Mesendoderm (in vitro differentiated cells): Measurements from ENCODE around the gene B4GALNT3.

ENCODE experiments used
- DNase-seq: peaks from one replicate; pipeline ENCODE4 v3.0.0; 2013
- H2AK5ac ChIP-seq: 2 replicates; pipeline ENCODE4 v1.6.1; 2013; ENCODE audit warnings: low read length, inconsistent platforms
- H2BK120ac ChIP-seq: 2 replicates; pipeline ENCODE4 v1.6.1; 2013; ENCODE audit warnings: low read depth, mild to moderate bottlenecking, low read length, moderate library complexity, mixed read lengths
- H2BK15ac ChIP-seq: replicated peaks from 2 replicates; pipeline ENCODE4 v1.6.1; 2013; ENCODE audit warnings: low read depth, mild to moderate bottlenecking, moderate library complexity
- H2BK5ac ChIP-seq: 2 replicates; pipeline ENCODE4 v1.6.1; 2013; ENCODE audit warnings: low read length, inconsistent platforms
- H3K18ac ChIP-seq: 2 replicates; pipeline ENCODE4 v1.6.1; 2013; ENCODE audit warnings: mild to moderate bottlenecking, low read length, mixed read lengths
- H3K23ac ChIP-seq: one replicate; pipeline ENCODE4 v1.6.1; 2013; ENCODE audit warnings: low read length
- H3K27ac ChIP-seq: 2 replicates; pipeline ENCODE4 v1.5.1; 2013; ENCODE audit warnings: low read depth, mild to moderate bottlenecking, inconsistent platforms, low read length, moderate library complexity
- H3K27me3 ChIP-seq: 2 replicates; pipeline ENCODE4 v1.6.1; 2013; ENCODE audit warnings: low read length, control low read depth, mild to moderate bottlenecking, inconsistent platforms; ENCODE audit not compliant: insufficient read depth, poor library complexity
- H3K36me3 ChIP-seq: 2 replicates; pipeline ENCODE4 v1.6.1; 2013; ENCODE audit warnings: low read length, inconsistent platforms; ENCODE audit not compliant: control insufficient read depth, insufficient read depth
- H3K4ac ChIP-seq: one replicate; pipeline ENCODE4 v1.6.1; 2013; ENCODE audit warnings: low read depth, mild to moderate bottlenecking, low read length, moderate library complexity
- H3K4me1 ChIP-seq: 2 replicates; pipeline ENCODE4 v1.6.1; 2013; ENCODE audit warnings: low read depth, low read length, inconsistent platforms; ENCODE audit not compliant: control insufficient read depth
- H3K4me2 ChIP-seq: 2 replicates; pipeline ENCODE4 v1.6.1; 2013; ENCODE audit warnings: low read length
- H3K4me3 ChIP-seq: 2 replicates; pipeline ENCODE4 v1.5.1; 2013; ENCODE audit warnings: mild to moderate bottlenecking, low read length
- H3K56ac ChIP-seq: one replicate; pipeline ENCODE4 v1.6.1; 2013; ENCODE audit warnings: low read length
- H3K79me1 ChIP-seq: 2 replicates; pipeline ENCODE4 v1.6.1; 2013; ENCODE audit warnings: low read length, inconsistent platforms
- H3K79me2 ChIP-seq: 2 replicates; pipeline ENCODE4 v1.6.1; 2013; ENCODE audit warnings: mild to moderate bottlenecking, low read length; ENCODE audit not compliant: control insufficient read depth, insufficient read depth
- H3K9ac ChIP-seq: 2 replicates; pipeline ENCODE4 v1.6.1; 2013; ENCODE audit warnings: low read length, inconsistent platforms
- H4K5ac ChIP-seq: one replicate; pipeline ENCODE4 v1.6.1; 2013; ENCODE audit warnings: low read length
- H4K8ac ChIP-seq: one replicate; pipeline ENCODE4 v1.6.1; 2013; ENCODE audit warnings: low read depth, mild to moderate bottlenecking, control low read depth, low read length, moderate library complexity
- WGBS: extraction: QIAGEN DNeasy Blood & Tissue Kit; methylation state at CpG from one replicate; pipeline ENCODE4 v1.1.7; 2013; ENCODE audit warnings: low lambda C conversion rate, missing lambda C conversion rate; ENCODE audit not compliant: insufficient coverage; ENCODE audit errors: extremely low coverage; 5-methylcytosine and 5-hydroxymethylcytosine counted together

B4GALNT3 gene

GRCh38 chr12:442235-442884 lies 17.4 kb upstream of the B4GALNT3 start:
- H3K27me3 ChIP-seq = no peaks in the 10 kb centered on the region
- peak; percentile 77 for DNase-seq
- H3K9ac ChIP-seq = no peak overlapping the region

GRCh38 chr12:447141-447540 lies 12.6 kb upstream of the B4GALNT3 start:
- Histone ChIP-seq H4K5ac (no peak overlapping the region), H3K9ac (no peak overlapping the region), H3K18ac (no peak overlapping the region), H3K4ac (no peak overlapping the region), H3K4me1 (no peaks in the 10 kb centered on the region), H2AK5ac (no peak overlapping the region), H3K36me3 (no peaks in the 10 kb centered on the region), H4K8ac (no peak overlapping the region), H3K23ac (no peak overlapping the region), H3K4me2 (no peak overlapping the region), H2BK15ac (no peak overlapping the region), H3K79me2 (no peaks in the 10 kb centered on the region), H2BK120ac (no peak overlapping the region), H3K79me1 (no peaks in the 10 kb centered on the region), H3K27me3 (no peaks in the 10 kb centered on the region), H3K56ac (no peak overlapping the region), H3K4me3 (no peak overlapping the region), H3K27ac (no peak overlapping the region), H2BK5ac (no peak overlapping the region)
- no CpG with 5 or more reads among the region's 1 CpG for WGBS
- no peak for DNase-seq

More at GRCh38 chr12:442235-442884, 17.4 kb upstream of the B4GALNT3 start:
- H3K36me3 ChIP-seq = peaks cover 4% of the 10 kb centered on the region
- no peak overlapping the region for H3K4me2 ChIP-seq
- H3K27ac ChIP-seq = no peak overlapping the region
- H3K18ac ChIP-seq = no peak overlapping the region
- no peak overlapping the region for H4K5ac ChIP-seq
- no peaks in the 10 kb centered on the region for H3K79me2 ChIP-seq
- no CpG with 5 or more reads among the region's 16 CpGs for WGBS
- H4K8ac ChIP-seq = no peak overlapping the region
- H3K4ac ChIP-seq = no peak overlapping the region
- H3K4me1 ChIP-seq = no peaks in the 10 kb centered on the region
- no peak overlapping the region for H3K23ac ChIP-seq
- H2BK5ac ChIP-seq = no peak overlapping the region
- no peak overlapping the region for H3K4me3 ChIP-seq
- H3K79me1 ChIP-seq = no peaks in the 10 kb centered on the region
- no peak overlapping the region for H3K56ac ChIP-seq
- H2BK120ac ChIP-seq = no peak overlapping the region
- no peak overlapping the region for H2AK5ac ChIP-seq
- H2BK15ac ChIP-seq = no peak overlapping the region

- no peak overlapping the region for H2BK5ac ChIP-seq
- no peak overlapping the region for H2AK5ac ChIP-seq
- H3K4me2 ChIP-seq = no peak overlapping the region
- no peak overlapping the region for H2BK120ac ChIP-seq
- H3K27me3 ChIP-seq = no peaks in the 10 kb centered on the region
- no peaks in the 10 kb centered on the region for H3K4me1 ChIP-seq
- no peak overlapping the region for H3K23ac ChIP-seq
- no peak overlapping the region for H3K27ac ChIP-seq
- no peak overlapping the region for H3K4me3 ChIP-seq
- no peak overlapping the region for H4K8ac ChIP-seq
- H3K79me2 ChIP-seq = no peaks in the 10 kb centered on the region
- H3K9ac ChIP-seq = no peak overlapping the region
- no peaks in the 10 kb centered on the region for H3K36me3 ChIP-seq
- WGBS = no CpG with 5 or more reads among the region's 4 CpGs
- no peak overlapping the region for H3K18ac ChIP-seq
- no peak overlapping the region for H4K5ac ChIP-seq
- H3K79me1 ChIP-seq = no peaks in the 10 kb centered on the region
- H3K56ac ChIP-seq = no peak overlapping the region
- no peak for DNase-seq
- no peak overlapping the region for H3K4ac ChIP-seq
- H2BK15ac ChIP-seq = no peak overlapping the region
These were observed 10.5 kb upstream of the B4GALNT3 start for GRCh38 chr12:449203-449602.

- Histone ChIP-seq H2AK5ac (no peak overlapping the region), H2BK5ac (no peak overlapping the region), H3K27me3 (no peaks in the 10 kb centered on the region), H3K23ac (no peak overlapping the region), H3K27ac (no peak overlapping the region), H4K8ac (no peak overlapping the region), H3K9ac (no peak overlapping the region), H3K4me1 (no peaks in the 10 kb centered on the region), H3K79me1 (no peaks in the 10 kb centered on the region), H4K5ac (no peak overlapping the region), H3K36me3 (no peaks in the 10 kb centered on the region), H3K79me2 (no peaks in the 10 kb centered on the region), H3K56ac (no peak overlapping the region), H3K4me3 (no peak overlapping the region), H2BK15ac (no peak overlapping the region), H3K18ac (no peak overlapping the region), H3K4me2 (no peak overlapping the region), H2BK120ac (no peak overlapping the region), H3K4ac (no peak overlapping the region)
- DNase-seq = peak; percentile 40
- WGBS = no CpG with 5 or more reads among the region's 3 CpGs
These were observed 9.3 kb upstream of the B4GALNT3 start for GRCh38 chr12:450438-450837.

- Histone ChIP-seq H2BK15ac (no peak overlapping the region), H3K4me1 (no peaks in the 10 kb centered on the region), H3K79me1 (no peaks in the 10 kb centered on the region), H3K27ac (no peak overlapping the region), H3K27me3 (no peaks in the 10 kb centered on the region), H2BK5ac (no peak overlapping the region), H4K5ac (no peak overlapping the region), H2AK5ac (no peak overlapping the region), H3K4ac (no peak overlapping the region), H2BK120ac (no peak overlapping the region), H3K4me2 (no peak overlapping the region), H3K9ac (no peak overlapping the region), H3K56ac (no peak overlapping the region), H3K79me2 (no peaks in the 10 kb centered on the region), H3K23ac (no peak overlapping the region), H3K36me3 (no peaks in the 10 kb centered on the region), H3K18ac (no peak overlapping the region), H3K4me3 (no peak overlapping the region), H4K8ac (no peak overlapping the region)
- no peak for DNase-seq
- WGBS = no CpG with 5 or more reads among the region's 25 CpGs
These were observed 7.0 kb upstream of the B4GALNT3 start for GRCh38 chr12:452667-453210.

- H2BK5ac ChIP-seq = no peak overlapping the region
- H3K27ac ChIP-seq = no peak overlapping the region
- no CpG with 5 or more reads among the region's 1 CpG for WGBS
- no peaks in the 10 kb centered on the region for H3K79me1 ChIP-seq
- no peaks in the 10 kb centered on the region for H3K79me2 ChIP-seq
- no peaks in the 10 kb centered on the region for H3K27me3 ChIP-seq
- no peak overlapping the region for H3K4ac ChIP-seq
- no peak overlapping the region for H2AK5ac ChIP-seq
- H4K8ac ChIP-seq = no peak overlapping the region
- H4K5ac ChIP-seq = no peak overlapping the region
- H3K18ac ChIP-seq = no peak overlapping the region
- DNase-seq = no peak
- no peak overlapping the region for H3K4me3 ChIP-seq
- no peak overlapping the region for H3K23ac ChIP-seq
- H3K9ac ChIP-seq = no peak overlapping the region
- no peaks in the 10 kb centered on the region for H3K4me1 ChIP-seq
- no peak overlapping the region for H3K4me2 ChIP-seq
- no peak overlapping the region for H2BK120ac ChIP-seq
- H3K36me3 ChIP-seq = no peaks in the 10 kb centered on the region
- H3K56ac ChIP-seq = no peak overlapping the region
- H2BK15ac ChIP-seq = no peak overlapping the region
These were observed 4.9 kb upstream of the B4GALNT3 start for GRCh38 chr12:454833-455232.
